ENCODE measurements around the gene CHRD. TPM values are rescaled to one million over a fixed set of nuclear protein-coding genes. Genes with fewer than 3 reads are reported as not detected.

The CHRD gene
- total and polyA plus RNA-seq, 9 of the 15 experiments (the other 6 are each of a cell fraction or from before 2014, with no cell fraction given): 0.11 to 1.3 (median 0.59) TPM; not detected in 3

DNA sequence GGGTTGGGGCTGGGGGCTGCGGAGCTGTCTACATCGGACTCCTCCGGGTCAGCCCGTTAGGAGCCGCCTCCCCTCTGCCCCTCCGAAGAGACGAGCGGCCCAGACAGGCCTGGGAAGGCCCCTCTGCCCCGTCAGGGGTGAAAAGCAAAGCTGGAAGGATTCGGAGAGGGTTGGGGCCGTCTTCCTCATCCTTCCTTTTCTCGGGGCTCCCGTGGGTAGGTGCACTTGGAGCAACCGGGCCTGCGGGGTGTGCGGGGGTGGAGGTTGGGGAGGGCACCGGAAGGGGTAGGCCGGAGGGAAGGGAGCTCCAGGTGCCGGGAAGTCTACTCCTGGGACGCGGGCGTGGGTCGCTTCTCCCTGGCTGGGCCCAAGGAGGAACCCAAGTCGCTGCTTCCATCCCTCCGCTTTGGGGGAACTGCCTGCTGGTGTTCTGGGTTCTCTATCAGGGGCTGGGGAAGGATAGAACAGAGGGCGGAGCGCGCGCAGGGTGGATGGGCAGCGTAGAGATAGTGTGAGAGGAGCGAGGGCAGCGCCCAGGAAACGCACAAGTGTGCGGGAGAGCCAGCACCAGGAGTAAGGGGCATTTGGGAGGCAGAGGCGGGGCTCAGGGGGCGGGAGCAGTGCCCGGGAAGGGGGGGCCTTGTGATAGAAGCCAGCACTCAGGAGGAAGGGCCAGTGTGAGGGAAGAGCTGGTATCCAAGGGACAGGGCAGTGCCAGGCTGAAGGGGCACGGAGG, 17.8 kb upstream of the CHRD start (continued):
- TF ChIP-seq UBTF (IDR thresholded peaks at IDR 0.05; ENCODE audit: borderline replicate concordance in 1 of 2, low read depth in 2 of 2, low read length in 2 of 2) (peak in 1 of 2 experiments; percentile 44; a peak in 1 of 4 replicates), STAT6 (CRISPR knock-in tag; IDR thresholded peaks at IDR 0.05) (no peak), PTBP1 (IDR thresholded peaks at IDR 0.05; ENCODE audit: low read depth, low read length) (no peak), RBM39 (optimal IDR thresholded peaks at IDR 0.05; ENCODE audit: low read depth, low read length) (no peak), PTRF (tag; IDR thresholded peaks at IDR 0.05) (no peak), TARDBP (IDR thresholded peaks at IDR 0.05) (peak; percentile 35; the same call in 1 of the 2 replicates), NR4A1 (CRISPR knock-in tag; IDR thresholded peaks at IDR 0.05) (peak; percentile 18; the same call in 1 of the 2 replicates), NR4A1 (tag; IDR thresholded peaks at IDR 0.05) (no peak), POLR2G (IDR thresholded peaks at IDR 0.05; ENCODE audit: low read depth, low read length) (peak; percentile 29), KLF6 (CRISPR knock-in tag; IDR thresholded peaks at IDR 0.05; ENCODE audit: borderline replicate concordance) (0 out of 2 replicates have a peak, but pooled peaks have one; percentile 18), SPI1 (IDR thresholded peaks at IDR 0.05; ENCODE audit: borderline replicate concordance, low read depth, low read length) (peak; percentile 11; the same call in 1 of the 2 replicates), HMG20B (CRISPR knock-in tag; IDR thresholded peaks at IDR 0.05) (no peak), LCOR (CRISPR knock-in tag; IDR thresholded peaks at IDR 0.05) (0 out of 2 replicates have a peak, but pooled peaks have one; percentile 34), NCOA4 (IDR thresholded peaks at IDR 0.05; ENCODE audit: partially characterized antibody) (no peak), ZKSCAN8 (CRISPR knock-in tag; IDR thresholded peaks at IDR 0.05) (no peak), ZNF197 (CRISPR knock-in tag; IDR thresholded peaks at IDR 0.05; ENCODE audit: low read depth) (no peak), HDAC1 (IDR thresholded peaks at IDR 0.05) (0 out of 4 replicates have a peak, but pooled peaks of 1 of the 2 experiments have one; percentile 35), NFE2L1 (tag; IDR thresholded peaks at IDR 0.05; ENCODE audit: borderline replicate concordance, low read depth) (no peak)
- TF ChIP-seq, protein P1, sequence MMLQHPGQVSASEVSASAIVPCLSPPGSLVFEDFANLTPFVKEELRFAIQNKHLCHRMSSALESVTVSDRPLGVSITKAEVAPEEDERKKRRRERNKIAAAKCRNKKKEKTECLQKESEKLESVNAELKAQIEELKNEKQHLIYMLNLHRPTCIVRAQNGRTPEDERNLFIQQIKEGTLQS (IDR thresholded peaks at IDR 0.05): no peak
- TF ChIP-seq, protein P1 (CRISPR knock-in tag; conservative IDR thresholded peaks at IDR 0.05): no peak

Data from K562 (cell line).